WTC11 (cell line): Measurements from ENCODE around the gene CHKA. TPM values are rescaled to one million over a fixed set of nuclear protein-coding genes. Genes with fewer than 3 reads are reported as not detected.

Source experiments
- ATAC-seq: fragments of 200-7000 bp; cut with Tn5 transposase; 2 replicates; pipeline ENCODE4 v1.10.0; 2021; ENCODE audit warnings: mild to moderate bottlenecking, moderate library complexity
- CTCF ChIA-PET: fragments of 300-600 bp; sonication (Branson Sonifier 250); formaldehyde crosslinking; loops from one replicate; lab custom pipeline; 2021; ENCODE audit warnings: antibody characterized with exemption; lab: Charles Lee
- POLR2A ChIA-PET: fragments of 350-600 bp; sonication (Branson Sonifier 250); formaldehyde crosslinking; loops from one replicate; lab custom pipeline; 2021; ENCODE audit warnings: antibody characterized with exemption; lab: Charles Lee
- DNase-seq: peaks from one replicate; pipeline ENCODE4 v3.0.0; 2021; ENCODE audit warnings: low spot score
- H3K27ac Mint-ChIP-seq: 2 replicates; pipeline ENCODE4 v1.8.0; 2021; ENCODE audit warnings: mixed read lengths
- H3K27me3 Mint-ChIP-seq: 2 replicates; pipeline ENCODE4 v1.8.0; 2021; ENCODE audit warnings: low read depth, mild to moderate bottlenecking, moderate library complexity, mixed read lengths
- H3K36me3 Mint-ChIP-seq: 2 replicates; pipeline ENCODE4 v1.8.0; 2021; ENCODE audit warnings: mixed read lengths
- H3K4me1 Mint-ChIP-seq: 2 replicates; pipeline ENCODE4 v1.8.0; 2022; ENCODE audit warnings: mixed read lengths
- H3K4me3 Mint-ChIP-seq: 2 replicates; pipeline ENCODE4 v1.8.0; 2021; ENCODE audit warnings: mild to moderate bottlenecking, moderate library complexity, mixed read lengths
- H3K9me3 Mint-ChIP-seq: 2 replicates; pipeline ENCODE4 v1.8.0; 2021; ENCODE audit warnings: mixed read lengths
- CBFB ChIP-seq: sonication (generic); formaldehyde crosslinking; IDR thresholded peaks from 2 replicates; pipeline ENCODE4 v1.8.1; 2022; ENCODE audit warnings: mild to moderate bottlenecking, low read depth, missing genetic modification reagents
- CREB1 ChIP-seq: sonication (generic); formaldehyde crosslinking; IDR thresholded peaks from 2 replicates; pipeline ENCODE4 v1.8.0; 2023; ENCODE audit warnings: mild to moderate bottlenecking, missing genetic modification reagents
- ESRRA ChIP-seq: sonication (generic); formaldehyde crosslinking; IDR thresholded peaks from 2 replicates; pipeline ENCODE4 v1.8.1; 2022; ENCODE audit warnings: mild to moderate bottlenecking, missing genetic modification reagents, borderline replicate concordance
- FOXJ3 ChIP-seq: sonication (generic); formaldehyde crosslinking; IDR thresholded peaks from 2 replicates; pipeline ENCODE4 v1.9.0; 2021; ENCODE audit warnings: missing genetic modification reagents, mild to moderate bottlenecking, borderline replicate concordance
- GRHL2 ChIP-seq: fragments of 250-450 bp; sonication (Bioruptor Pico); IDR thresholded peaks from 2 replicates; pipeline ENCODE4 v1.8.0; 2022; ENCODE audit warnings: mild to moderate bottlenecking, moderate library complexity; ENCODE audit not compliant: insufficient replicate concordance, severe bottlenecking
- GTF2I ChIP-seq: fragments of 250-450 bp; sonication (Bioruptor Pico); conservative IDR thresholded peaks from 2 replicates; pipeline ENCODE4 v1.4.0; 2021; ENCODE audit warnings: mild to moderate bottlenecking
- KAT7 ChIP-seq: sonication (generic); formaldehyde crosslinking; IDR thresholded peaks from 2 replicates; pipeline ENCODE4 v1.8.1; 2023; ENCODE audit warnings: missing genetic modification reagents, mild to moderate bottlenecking, borderline replicate concordance
- MXD4 ChIP-seq: fragments of 250-450 bp; sonication (Bioruptor Pico); IDR thresholded peaks from 2 replicates; pipeline ENCODE4 v1.8.0; 2021; ENCODE audit warnings: mild to moderate bottlenecking, moderate library complexity, borderline replicate concordance
- PRRX2 ChIP-seq: fragments of 250-450 bp; sonication (Bioruptor Pico); IDR thresholded peaks from 2 replicates; pipeline ENCODE4 v1.8.0; 2021; ENCODE audit warnings: mild to moderate bottlenecking
- RORB ChIP-seq: fragments of 250-450 bp; sonication (Bioruptor Pico); IDR thresholded peaks from 2 replicates; pipeline ENCODE4 v1.9.0; 2021; ENCODE audit warnings: mild to moderate bottlenecking
- ZNF423 ChIP-seq: fragments of 250-450 bp; sonication (Bioruptor Pico); IDR thresholded peaks from 2 replicates; pipeline ENCODE4 v2.1.2; 2022; ENCODE audit warnings: mild to moderate bottlenecking, moderate library complexity
- total RNA-seq: library from RNA; stranded (reverse); gene quantifications from 3 replicates; pipeline ENCODE4 v1.2.3, GENCODE V29; 2021
- TF ChIP-seq, protein P1 (sequence below): fragments of 250-450 bp; sonication (Bioruptor Pico); IDR thresholded peaks from 2 replicates; pipeline ENCODE4 v1.9.0; 2021; ENCODE audit warnings: mild to moderate bottlenecking
- TF ChIP-seq, protein P2 (sequence below): fragments of 250-450 bp; sonication (Bioruptor Pico); IDR thresholded peaks from 2 replicates; pipeline ENCODE4 v1.9.0; 2021; ENCODE audit warnings: mild to moderate bottlenecking, borderline replicate concordance
- TF ChIP-seq, protein P3 (sequence below): sonication (generic); formaldehyde crosslinking; IDR thresholded peaks from 2 replicates; pipeline ENCODE4 v1.8.1; 2022; ENCODE audit warnings: missing genetic modification reagents, borderline replicate concordance
- TF ChIP-seq, protein P4 (sequence below): sonication (generic); formaldehyde crosslinking; IDR thresholded peaks from 2 replicates; pipeline ENCODE4 v1.8.1; 2023; ENCODE audit warnings: mild to moderate bottlenecking, missing genetic modification reagents
- TF ChIP-seq, protein P5 (sequence below): fragments of 250-450 bp; sonication (Bioruptor Pico); conservative IDR thresholded peaks from 2 replicates; pipeline ENCODE4 v1.9.0; 2021; ENCODE audit warnings: mild to moderate bottlenecking
- TF ChIP-seq, protein P6 (sequence below): sonication (generic); formaldehyde crosslinking; IDR thresholded peaks from 2 replicates; pipeline ENCODE4 v1.8.0; 2022; ENCODE audit warnings: mild to moderate bottlenecking, missing genetic modification reagents

CHKA gene
- total RNA-seq, 1 experiment from 2014 or later = 76.1 TPM

DNA sequence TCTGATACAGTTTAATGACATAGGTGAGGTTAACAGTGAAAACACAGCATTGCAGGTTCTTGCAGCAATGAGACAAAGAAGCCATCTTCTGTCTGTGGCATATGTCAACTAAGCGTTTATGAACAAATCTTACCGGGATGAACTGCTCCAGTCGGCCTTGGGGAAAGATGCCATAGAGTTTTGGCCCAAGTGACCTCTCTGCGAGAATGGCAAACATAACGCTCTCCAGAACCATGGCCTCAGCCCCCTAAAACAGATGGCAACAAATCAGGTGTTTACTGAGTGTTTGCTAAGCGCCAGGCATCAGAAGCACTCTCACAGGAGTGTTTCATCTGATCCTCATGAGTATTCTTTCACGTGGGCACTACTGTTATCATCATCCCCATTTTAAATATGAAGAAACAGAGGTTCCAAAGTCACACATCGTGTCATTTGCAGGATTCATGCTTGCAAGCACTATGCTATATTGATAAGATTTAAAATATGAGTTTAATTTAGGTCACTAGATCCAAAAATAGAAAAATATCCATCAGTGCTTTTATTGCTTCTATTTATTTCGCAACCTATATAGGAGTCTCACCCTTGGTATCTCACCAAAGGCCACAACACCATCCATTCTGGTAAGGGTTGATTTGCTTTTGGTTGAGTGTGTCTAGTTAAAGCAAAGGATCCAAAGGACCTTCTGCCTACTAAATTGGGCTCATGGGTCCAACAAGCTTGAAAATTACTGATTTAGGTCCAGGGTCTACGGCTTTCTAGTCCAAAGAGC lies 46.4 kb downstream of the CHKA start:
- TF ChIP-seq ESRRA (CRISPR knock-in tag) (no peak), GRHL2 (CRISPR knock-in tag) (no peak), CBFB (CRISPR knock-in tag) (no peak), ZNF423 (CRISPR knock-in tag) (no peak), RORB (CRISPR knock-in tag) (no peak), CREB1 (CRISPR knock-in tag) (no peak), MXD4 (CRISPR knock-in tag) (no peak), KAT7 (CRISPR knock-in tag) (no peak), GTF2I (CRISPR knock-in tag) (no peak), FOXJ3 (CRISPR knock-in tag) (no peak), PRRX2 (CRISPR knock-in tag) (no peak)
- TF ChIP-seq, protein P1, sequence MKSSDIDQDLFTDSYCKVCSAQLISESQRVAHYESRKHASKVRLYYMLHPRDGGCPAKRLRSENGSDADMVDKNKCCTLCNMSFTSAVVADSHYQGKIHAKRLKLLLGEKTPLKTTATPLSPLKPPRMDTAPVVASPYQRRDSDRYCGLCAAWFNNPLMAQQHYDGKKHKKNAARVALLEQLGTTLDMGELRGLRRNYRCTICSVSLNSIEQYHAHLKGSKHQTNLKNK (CRISPR knock-in tag) = no peak
- TF ChIP-seq, protein P2, sequence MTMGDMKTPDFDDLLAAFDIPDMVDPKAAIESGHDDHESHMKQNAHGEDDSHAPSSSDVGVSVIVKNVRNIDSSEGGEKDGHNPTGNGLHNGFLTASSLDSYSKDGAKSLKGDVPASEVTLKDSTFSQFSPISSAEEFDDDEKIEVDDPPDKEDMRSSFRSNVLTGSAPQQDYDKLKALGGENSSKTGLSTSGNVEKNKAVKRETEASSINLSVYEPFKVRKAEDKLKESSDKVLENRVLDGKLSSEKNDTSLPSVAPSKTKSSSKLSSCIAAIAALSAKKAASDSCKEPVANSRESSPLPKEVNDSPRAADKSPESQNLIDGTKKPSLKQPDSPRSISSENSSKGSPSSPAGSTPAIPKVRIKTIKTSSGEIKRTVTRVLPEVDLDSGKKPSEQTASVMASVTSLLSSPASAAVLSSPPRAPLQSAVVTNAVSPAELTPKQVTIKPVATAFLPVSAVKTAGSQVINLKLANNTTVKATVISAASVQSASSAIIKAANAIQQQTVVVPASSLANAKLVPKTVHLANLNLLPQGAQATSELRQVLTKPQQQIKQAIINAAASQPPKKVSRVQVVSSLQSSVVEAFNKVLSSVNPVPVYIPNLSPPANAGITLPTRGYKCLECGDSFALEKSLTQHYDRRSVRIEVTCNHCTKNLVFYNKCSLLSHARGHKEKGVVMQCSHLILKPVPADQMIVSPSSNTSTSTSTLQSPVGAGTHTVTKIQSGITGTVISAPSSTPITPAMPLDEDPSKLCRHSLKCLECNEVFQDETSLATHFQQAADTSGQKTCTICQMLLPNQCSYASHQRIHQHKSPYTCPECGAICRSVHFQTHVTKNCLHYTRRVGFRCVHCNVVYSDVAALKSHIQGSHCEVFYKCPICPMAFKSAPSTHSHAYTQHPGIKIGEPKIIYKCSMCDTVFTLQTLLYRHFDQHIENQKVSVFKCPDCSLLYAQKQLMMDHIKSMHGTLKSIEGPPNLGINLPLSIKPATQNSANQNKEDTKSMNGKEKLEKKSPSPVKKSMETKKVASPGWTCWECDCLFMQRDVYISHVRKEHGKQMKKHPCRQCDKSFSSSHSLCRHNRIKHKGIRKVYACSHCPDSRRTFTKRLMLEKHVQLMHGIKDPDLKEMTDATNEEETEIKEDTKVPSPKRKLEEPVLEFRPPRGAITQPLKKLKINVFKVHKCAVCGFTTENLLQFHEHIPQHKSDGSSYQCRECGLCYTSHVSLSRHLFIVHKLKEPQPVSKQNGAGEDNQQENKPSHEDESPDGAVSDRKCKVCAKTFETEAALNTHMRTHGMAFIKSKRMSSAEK (CRISPR knock-in tag) = no peak
- TF ChIP-seq, protein P3, sequence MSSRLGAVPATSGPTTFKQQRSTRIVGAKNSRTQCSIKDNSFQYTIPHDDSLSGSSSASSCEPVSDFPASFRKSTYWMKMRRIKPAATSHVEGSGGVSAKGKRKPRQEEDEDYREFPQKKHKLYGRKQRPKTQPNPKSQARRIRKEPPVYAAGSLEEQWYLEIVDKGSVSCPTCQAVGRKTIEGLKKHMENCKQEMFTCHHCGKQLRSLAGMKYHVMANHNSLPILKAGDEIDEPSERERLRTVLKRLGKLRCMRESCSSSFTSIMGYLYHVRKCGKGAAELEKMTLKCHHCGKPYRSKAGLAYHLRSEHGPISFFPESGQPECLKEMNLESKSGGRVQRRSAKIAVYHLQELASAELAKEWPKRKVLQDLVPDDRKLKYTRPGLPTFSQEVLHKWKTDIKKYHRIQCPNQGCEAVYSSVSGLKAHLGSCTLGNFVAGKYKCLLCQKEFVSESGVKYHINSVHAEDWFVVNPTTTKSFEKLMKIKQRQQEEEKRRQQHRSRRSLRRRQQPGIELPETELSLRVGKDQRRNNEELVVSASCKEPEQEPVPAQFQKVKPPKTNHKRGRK = no peak
- TF ChIP-seq, protein P4, sequence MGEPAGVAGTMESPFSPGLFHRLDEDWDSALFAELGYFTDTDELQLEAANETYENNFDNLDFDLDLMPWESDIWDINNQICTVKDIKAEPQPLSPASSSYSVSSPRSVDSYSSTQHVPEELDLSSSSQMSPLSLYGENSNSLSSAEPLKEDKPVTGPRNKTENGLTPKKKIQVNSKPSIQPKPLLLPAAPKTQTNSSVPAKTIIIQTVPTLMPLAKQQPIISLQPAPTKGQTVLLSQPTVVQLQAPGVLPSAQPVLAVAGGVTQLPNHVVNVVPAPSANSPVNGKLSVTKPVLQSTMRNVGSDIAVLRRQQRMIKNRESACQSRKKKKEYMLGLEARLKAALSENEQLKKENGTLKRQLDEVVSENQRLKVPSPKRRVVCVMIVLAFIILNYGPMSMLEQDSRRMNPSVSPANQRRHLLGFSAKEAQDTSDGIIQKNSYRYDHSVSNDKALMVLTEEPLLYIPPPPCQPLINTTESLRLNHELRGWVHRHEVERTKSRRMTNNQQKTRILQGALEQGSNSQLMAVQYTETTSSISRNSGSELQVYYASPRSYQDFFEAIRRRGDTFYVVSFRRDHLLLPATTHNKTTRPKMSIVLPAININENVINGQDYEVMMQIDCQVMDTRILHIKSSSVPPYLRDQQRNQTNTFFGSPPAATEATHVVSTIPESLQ (CRISPR knock-in tag) = no peak
- TF ChIP-seq, protein P5, sequence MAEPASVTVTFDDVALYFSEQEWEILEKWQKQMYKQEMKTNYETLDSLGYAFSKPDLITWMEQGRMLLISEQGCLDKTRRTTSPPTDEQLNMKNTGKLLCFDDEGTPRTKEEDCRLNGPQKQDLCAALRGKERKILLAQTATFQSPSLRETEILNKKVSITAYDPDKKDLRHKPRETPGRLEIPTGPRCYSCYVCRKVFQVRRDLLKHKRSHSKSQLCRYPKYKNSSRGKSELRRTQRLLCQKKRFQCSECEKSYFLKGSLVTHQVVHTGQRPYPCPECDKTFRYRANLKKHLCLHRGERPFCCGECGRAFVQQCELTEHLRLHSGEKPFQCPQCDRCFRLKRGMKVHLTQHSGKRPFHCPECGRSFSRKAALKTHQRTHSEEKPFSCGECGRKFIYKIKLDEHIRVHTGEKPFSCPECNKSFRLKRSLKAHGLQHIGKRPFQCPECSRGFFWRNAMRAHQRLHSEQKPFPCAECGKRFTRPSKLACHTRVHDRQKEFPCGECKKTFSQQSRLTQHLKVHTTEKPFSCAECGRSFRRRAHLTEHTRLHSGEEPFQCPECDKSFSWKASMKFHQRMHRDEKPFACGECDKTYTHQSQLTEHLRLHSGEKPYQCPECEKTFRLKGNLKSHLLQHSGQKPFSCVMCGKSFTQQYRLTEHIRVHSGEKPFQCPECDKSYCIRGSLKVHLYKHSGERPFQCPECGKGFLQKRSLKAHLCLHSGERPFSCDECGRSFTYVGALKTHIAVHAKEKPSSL (CRISPR knock-in tag) = no peak
- TF ChIP-seq, protein P6, sequence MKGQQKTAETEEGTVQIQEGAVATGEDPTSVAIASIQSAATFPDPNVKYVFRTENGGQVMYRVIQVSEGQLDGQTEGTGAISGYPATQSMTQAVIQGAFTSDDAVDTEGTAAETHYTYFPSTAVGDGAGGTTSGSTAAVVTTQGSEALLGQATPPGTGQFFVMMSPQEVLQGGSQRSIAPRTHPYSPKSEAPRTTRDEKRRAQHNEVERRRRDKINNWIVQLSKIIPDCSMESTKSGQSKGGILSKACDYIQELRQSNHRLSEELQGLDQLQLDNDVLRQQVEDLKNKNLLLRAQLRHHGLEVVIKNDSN (CRISPR knock-in tag) = no peak
- ATAC-seq (no peak), DNase-seq (no peak)
- peaks cover 3% of the 10 kb centered on the region; the same call in 1 of the 2 replicates for H3K4me1 Mint-ChIP-seq
- H3K27ac Mint-ChIP-seq = no peak overlapping the region
- CTCF ChIA-PET = no interaction called here
- H3K4me3 Mint-ChIP-seq = no peak overlapping the region
- POLR2A ChIA-PET = no interaction called here
- no peaks in the 10 kb centered on the region for H3K27me3 Mint-ChIP-seq
- H3K9me3 Mint-ChIP-seq = no peaks in the 10 kb centered on the region
- H3K36me3 Mint-ChIP-seq = peaks cover 45% of the 10 kb centered on the region
